ENCODE data around the gene DYRK2.

The DYRK2 gene

GRCh38 chr12:67648521-67649260 is at the start of gene DYRK2:
TSS of gene DYRK2 (plus strand) at chr12:67648745. CDS start at chr12:67649134, 389 bp downstream.
- DNase-seq = peak; percentile 58

GRCh38 chr12:67599691-67600090 is 48.9 kb upstream of the DYRK2 start:
- DNase-seq = no peak

- DNase-seq = no peak
Measured at GRCh38 chr12:67601126-67601525, 47.4 kb upstream of the DYRK2 start.

GRCh38 chr12:67609226-67609870 is 39.2 kb upstream of the DYRK2 start:
- no peak for DNase-seq

GRCh38 chr12:67613040-67613439 is 35.5 kb upstream of the DYRK2 start:
- DNase-seq = no peak

GRCh38 chr12:67617629-67618028 is 30.9 kb upstream of the DYRK2 start:
- no peak for DNase-seq

- DNase-seq = no peak
Measured at GRCh38 chr12:67618303-67618702, 30.2 kb upstream of the DYRK2 start.

- DNase-seq = no peak
Measured at GRCh38 chr12:67621112-67621511, 27.4 kb upstream of the DYRK2 start.

- no peak for DNase-seq
Measured at GRCh38 chr12:67621926-67622325, 26.6 kb upstream of the DYRK2 start.

- DNase-seq = no peak
Measured at GRCh38 chr12:67623259-67623658, 25.3 kb upstream of the DYRK2 start.

- DNase-seq = no peak
Measured at GRCh38 chr12:67624355-67624754, 24.2 kb upstream of the DYRK2 start.

GRCh38 chr12:67625004-67625403 is 23.5 kb upstream of the DYRK2 start:
- DNase-seq = no peak

- DNase-seq = no peak
Measured at GRCh38 chr12:67626156-67626555, 22.4 kb upstream of the DYRK2 start.

- no peak for DNase-seq
Measured at GRCh38 chr12:67630373-67631088, 18.0 kb upstream of the DYRK2 start.

GRCh38 chr12:67632005-67632404 is 16.5 kb upstream of the DYRK2 start:
- no peak for DNase-seq

- no peak for DNase-seq
Measured at GRCh38 chr12:67633024-67633610, 15.4 kb upstream of the DYRK2 start.

GRCh38 chr12:67633708-67634107 is 14.8 kb upstream of the DYRK2 start:
- DNase-seq = no peak

GRCh38 chr12:67634303-67634761 is 14.2 kb upstream of the DYRK2 start:
- DNase-seq = no peak

- no peak for DNase-seq
Measured at GRCh38 chr12:67637718-67638117, 10.8 kb upstream of the DYRK2 start.

GRCh38 chr12:67638694-67639093 is 9.9 kb upstream of the DYRK2 start:
- no peak for DNase-seq

- no peak for DNase-seq
Measured at GRCh38 chr12:67640863-67641262, 7.7 kb upstream of the DYRK2 start.

- no peak for DNase-seq
Measured at GRCh38 chr12:67645126-67645525, 3.4 kb upstream of the DYRK2 start.

- no peak for DNase-seq
Measured at GRCh38 chr12:67645601-67646000, 2.9 kb upstream of the DYRK2 start.
